WI38 (cell line): ENCODE data around the gene DDX51.

ENCODE experiments used
- H3K4me3 ChIP-seq: 2 replicates; pipeline ENCODE4 v1.5.1; 2011; ENCODE audit warnings: low read depth, mild to moderate bottlenecking, control low read depth, low read length
- TF ChIP-seq, protein P1 (sequence below): IDR thresholded peaks from 2 replicates; pipeline ENCODE4 v1.5.1; 2012; ENCODE audit warnings: low read depth, mild to moderate bottlenecking, control low read depth, low read length

DDX51 gene

DNA sequence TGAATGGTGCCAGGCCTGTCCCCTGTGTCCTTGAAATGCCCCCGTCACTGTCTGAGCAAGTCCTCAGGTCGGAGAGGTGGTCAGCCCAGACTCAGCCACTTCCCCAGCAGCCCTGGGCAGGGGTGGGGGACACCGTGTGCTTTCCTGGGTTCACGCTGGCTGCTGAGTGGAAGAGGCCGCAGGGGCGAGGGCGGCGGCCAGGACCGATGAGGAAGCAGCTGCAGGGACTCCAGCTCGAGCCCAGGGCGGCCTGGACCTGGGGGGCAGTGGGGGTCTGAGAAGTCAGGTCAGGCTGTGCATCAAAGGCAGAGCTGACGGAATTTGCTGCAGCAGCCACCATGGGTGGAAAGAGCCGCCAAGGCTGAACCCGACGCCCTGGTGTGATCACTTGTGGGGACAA, 28.5 kb upstream of the DDX51 start:
- TF ChIP-seq, protein P1, sequence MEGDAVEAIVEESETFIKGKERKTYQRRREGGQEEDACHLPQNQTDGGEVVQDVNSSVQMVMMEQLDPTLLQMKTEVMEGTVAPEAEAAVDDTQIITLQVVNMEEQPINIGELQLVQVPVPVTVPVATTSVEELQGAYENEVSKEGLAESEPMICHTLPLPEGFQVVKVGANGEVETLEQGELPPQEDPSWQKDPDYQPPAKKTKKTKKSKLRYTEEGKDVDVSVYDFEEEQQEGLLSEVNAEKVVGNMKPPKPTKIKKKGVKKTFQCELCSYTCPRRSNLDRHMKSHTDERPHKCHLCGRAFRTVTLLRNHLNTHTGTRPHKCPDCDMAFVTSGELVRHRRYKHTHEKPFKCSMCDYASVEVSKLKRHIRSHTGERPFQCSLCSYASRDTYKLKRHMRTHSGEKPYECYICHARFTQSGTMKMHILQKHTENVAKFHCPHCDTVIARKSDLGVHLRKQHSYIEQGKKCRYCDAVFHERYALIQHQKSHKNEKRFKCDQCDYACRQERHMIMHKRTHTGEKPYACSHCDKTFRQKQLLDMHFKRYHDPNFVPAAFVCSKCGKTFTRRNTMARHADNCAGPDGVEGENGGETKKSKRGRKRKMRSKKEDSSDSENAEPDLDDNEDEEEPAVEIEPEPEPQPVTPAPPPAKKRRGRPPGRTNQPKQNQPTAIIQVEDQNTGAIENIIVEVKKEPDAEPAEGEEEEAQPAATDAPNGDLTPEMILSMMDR: no peak
- no peak overlapping the region for H3K4me3 ChIP-seq

DNA sequence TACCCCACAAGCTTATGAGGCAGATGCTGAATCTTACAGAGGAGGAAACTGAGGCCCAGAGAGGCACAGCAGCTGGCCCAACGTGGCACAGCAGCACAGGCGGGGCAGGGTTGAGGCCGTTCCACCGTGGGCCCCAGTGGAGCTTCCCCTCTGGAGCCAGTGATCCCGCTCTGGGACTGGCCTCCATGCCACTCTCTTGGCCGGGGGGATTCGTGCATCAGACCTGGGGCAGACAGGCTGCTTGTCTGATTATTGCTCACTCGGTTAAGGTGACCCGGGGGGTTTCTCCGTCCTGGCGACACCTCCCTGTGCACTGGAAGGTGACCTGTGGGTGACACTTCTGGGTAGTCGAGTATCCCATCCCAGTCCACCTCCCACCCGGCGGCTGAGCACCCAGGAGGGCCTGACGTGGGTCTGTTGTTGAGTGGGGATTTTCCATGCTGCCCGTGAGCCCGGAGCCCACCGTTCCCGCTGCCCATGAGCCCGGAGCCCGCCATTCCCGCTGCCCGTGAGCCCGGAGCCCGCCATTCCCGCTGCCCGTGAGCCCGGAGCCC, 27.9 kb upstream of the DDX51 start:
- H3K4me3 ChIP-seq: no peak overlapping the region
- TF ChIP-seq, protein P1: no peak

DNA sequence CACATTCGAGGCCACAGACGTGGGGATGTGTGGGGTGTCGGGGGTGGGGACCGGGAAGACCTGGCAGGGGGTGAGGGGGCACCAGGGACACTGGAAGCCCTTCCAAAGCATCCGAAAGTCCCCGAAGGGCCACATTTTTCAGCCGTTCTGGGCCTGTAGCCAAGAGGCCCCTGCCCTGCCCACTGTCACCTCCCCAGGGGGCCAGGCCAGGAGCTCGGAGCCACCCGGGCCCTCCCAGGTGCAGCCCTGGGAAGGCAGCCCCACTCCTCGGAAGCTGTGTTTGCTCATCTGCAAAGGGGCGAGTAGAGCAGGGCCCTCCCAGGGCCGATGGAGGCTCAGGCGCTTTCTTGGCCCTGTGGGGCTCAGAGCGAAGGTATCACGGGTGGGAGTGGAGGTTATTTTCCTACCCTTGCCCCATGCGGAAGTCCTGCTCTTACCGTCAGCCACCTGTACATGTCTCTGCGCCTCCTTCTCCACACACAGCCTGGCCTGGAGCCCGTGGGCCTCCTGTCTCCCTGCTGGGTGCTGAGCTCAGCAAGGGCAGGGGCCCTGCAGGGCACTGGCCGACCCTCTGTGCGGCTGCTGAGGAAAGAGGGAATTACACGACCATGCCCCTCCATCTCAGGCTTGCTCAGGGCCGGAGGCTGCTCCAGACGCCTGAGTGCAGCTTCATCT, 27.3 kb upstream of the DDX51 start:
- no peak overlapping the region for H3K4me3 ChIP-seq
- TF ChIP-seq, protein P1: no peak

DNA sequence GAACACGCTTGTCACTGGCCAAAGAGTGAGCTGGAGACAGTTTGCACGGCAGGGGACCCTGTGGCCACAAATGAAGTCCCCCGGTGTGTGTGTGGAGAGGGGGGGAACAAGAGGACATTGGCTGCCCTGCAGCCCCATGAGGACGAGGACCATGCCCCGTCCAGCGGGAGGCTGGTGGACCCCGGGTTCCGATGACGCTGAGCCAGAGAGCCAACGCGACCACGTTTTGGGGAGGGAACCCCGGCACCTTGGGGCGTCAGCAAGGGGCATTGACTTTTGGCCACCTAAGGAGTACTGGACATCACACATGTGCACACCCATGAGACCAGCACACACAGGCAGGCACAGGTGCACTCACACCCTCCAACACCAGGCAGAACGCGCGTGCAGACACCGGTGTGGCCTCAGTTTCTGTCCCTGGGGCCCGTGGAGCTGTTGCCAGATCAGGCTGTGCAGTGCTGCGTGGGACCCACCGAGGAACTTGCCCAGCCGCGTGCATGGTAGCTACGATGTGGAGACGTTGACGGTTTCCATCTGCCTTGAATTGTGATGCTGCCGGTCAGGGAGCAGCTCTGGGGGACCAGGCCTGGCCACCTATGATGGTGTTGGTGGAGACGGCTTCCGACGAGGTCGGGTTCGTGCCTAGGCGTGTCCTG, 26.6 kb upstream of the DDX51 start:
- TF ChIP-seq, protein P1: no peak
- H3K4me3 ChIP-seq: no peak overlapping the region

DNA sequence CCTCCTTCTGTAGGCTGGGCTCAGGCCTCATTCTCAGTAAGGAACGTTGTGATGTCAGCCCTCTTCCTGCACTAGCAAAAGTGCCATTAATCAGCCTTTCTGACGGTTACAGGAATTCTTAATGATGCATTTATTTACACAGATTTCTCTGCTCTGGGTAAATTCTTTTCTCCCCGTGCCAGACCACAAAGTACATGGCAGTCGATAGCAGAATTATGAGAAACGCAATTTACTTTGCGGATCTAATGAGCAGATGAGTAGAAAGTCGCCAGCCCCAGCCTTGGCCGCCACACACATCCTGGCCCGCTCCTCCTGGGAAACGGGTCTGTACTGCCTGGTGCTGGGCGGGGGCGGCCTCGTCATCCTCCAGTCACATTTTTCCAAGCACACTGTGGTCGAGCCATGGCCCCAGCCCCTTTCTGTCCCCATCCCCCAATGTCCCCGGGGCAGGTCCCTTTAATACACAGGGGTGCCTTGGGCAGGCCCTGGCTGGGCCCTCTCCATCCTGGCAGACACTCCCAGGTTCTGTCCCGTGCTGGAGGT, 26.0 kb upstream of the DDX51 start:
- TF ChIP-seq, protein P1: no peak

DNA sequence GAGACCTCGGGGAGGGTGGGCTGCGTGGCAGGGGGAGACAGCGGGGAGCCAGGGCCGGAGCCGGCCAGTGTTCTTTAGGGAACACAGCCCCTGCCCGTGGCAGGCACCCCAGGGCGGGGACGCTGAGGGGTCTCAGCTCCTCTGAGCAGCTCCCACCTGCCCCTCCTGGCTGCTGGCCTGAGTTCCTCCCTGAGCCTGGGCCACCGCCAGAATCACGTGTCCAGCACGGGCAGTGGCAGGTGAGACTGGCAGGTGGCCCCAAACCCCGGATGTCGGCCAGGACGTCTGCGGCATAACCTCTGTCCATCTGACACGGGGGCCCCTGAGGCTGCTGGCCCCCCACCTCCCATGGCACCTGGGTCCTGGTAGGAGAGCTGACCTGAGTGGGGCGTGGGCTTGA, 25.3 kb upstream of the DDX51 start:
- TF ChIP-seq, protein P1: no peak
- no peak overlapping the region for H3K4me3 ChIP-seq

More for the DNA sequence above, 26.0 kb upstream of the DDX51 start:
- no peak overlapping the region for H3K4me3 ChIP-seq

DNA sequence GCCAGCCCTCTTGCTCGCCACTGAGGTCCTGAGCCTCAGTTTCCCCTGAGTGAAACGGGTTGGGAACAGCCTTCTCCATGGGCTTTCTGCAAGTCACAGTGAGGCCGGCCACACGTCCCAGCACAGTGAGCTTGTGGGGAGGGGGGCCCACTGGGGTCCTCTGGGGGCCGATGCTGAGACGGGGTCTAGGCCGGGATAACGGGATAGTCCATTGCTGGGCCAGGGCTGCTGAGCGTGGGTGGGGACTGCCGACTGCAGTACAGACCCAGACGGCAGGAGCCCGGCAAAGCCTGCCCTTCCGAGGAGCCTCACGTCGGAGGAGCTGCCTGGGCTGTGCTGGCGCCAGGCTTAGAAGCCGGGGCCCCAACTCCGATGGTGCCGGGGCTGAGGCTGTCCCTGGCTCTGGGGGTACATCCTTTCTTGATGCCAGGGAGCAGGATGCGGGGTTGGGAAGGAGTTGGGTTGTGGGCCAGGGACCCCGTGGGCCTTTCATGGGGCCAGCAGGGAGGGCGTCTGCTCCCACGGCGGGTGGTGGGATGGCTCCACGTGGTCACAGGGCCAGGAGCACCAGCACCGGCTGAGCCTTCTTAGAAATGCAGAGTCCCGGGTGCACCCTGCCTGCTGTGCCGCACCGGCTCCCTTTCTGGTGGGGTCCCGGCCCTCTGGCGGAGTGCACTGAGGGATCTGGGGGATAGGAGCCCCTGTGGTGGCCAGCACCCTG, 24.4 kb upstream of the DDX51 start:
- TF ChIP-seq, protein P1: no peak
- no peak overlapping the region for H3K4me3 ChIP-seq
